H1 (cell line): ENCODE results near the gene ULK1. TPM values are rescaled to one million over a fixed set of nuclear protein-coding genes. Genes with fewer than 3 reads are reported as not detected.

ENCODE experiments used
- CTCF ChIA-PET: fragments of 300-600 bp; sonication (Branson Sonifier 250); formaldehyde crosslinking; loops from one replicate; lab custom pipeline; 2021; ENCODE audit not compliant: partially characterized antibody; lab: Charles Lee
- POLR2A ChIA-PET: fragments of 300-600 bp; sonication (Branson Sonifier 250); formaldehyde crosslinking; loops from one replicate; lab custom pipeline; 2021; ENCODE audit warnings: inconsistent platforms; ENCODE audit not compliant: partially characterized antibody; lab: Charles Lee
- DNase-seq, 2 experiments: peaks; one replicate each; pipeline versions ENCODE4 v3.0.0 to v3.0.0-alpha.2; 2010 to 2022; ENCODE audit warnings: low spot score in 2 of 2, low read depth in 1 of 2, mixed read lengths in 1 of 2
- FAIRE-seq: peaks from 2 replicates; lab custom pipeline; 2011; peaks lifted over from hg19 to GRCh38; lab: Jason Lieb, UNC
- H2AFZ ChIP-seq: 2 replicates; pipeline ENCODE4 v1.8.1; 2012; ENCODE audit warnings: low read length, inconsistent platforms
- H2AK5ac ChIP-seq: 2 replicates; pipeline ENCODE4 v1.6.1; 2013; ENCODE audit warnings: low read depth, low read length
- H2BK120ac ChIP-seq: replicated peaks from 2 replicates; pipeline ENCODE3; 2013; ENCODE audit warnings: low read depth, low read length, inconsistent platforms
- H2BK12ac ChIP-seq: 2 replicates; pipeline ENCODE4 v1.6.1; 2013; ENCODE audit warnings: low read depth, low read length
- H2BK15ac ChIP-seq: 2 replicates; pipeline ENCODE4 v1.6.1; 2013; ENCODE audit warnings: low read length
- H2BK20ac ChIP-seq: 2 replicates; pipeline ENCODE4 v1.6.1; 2013; ENCODE audit warnings: low read length
- H2BK5ac ChIP-seq: 2 replicates; pipeline ENCODE4 v1.6.1; 2013; ENCODE audit warnings: low read depth, low read length
- H3K14ac ChIP-seq: 2 replicates; pipeline ENCODE4 v1.6.1; 2013; ENCODE audit warnings: inconsistent platforms; ENCODE audit not compliant: insufficient read length
- H3K18ac ChIP-seq: 2 replicates; pipeline ENCODE4 v1.6.1; 2013; ENCODE audit warnings: low read length; ENCODE audit errors: extremely low read depth
- H3K23ac ChIP-seq: 2 replicates; pipeline ENCODE4 v1.6.1; 2013; ENCODE audit warnings: inconsistent platforms; ENCODE audit not compliant: insufficient read length
- H3K23me2 ChIP-seq: 2 replicates; pipeline ENCODE4 v1.6.1; 2013; ENCODE audit warnings: low read depth, low read length
- H3K27ac ChIP-seq: 2 replicates; pipeline ENCODE4 v1.6.1; 2011; ENCODE audit warnings: low read depth, low read length, inconsistent platforms
- H3K27me3 ChIP-seq, 4 experiments: replicated peaks in 1 of 4; 1 replicate in 1 of 4; 2 replicates in 3 of 4; pipeline versions ENCODE4 v1.6.1 to v1.8.1; 2011 to 2013; ENCODE audit warnings: low read length in 3 of 4, mild to moderate bottlenecking in 3 of 4, inconsistent platforms in 2 of 4, mixed read lengths in 2 of 4, moderate library complexity in 1 of 4; ENCODE audit not compliant: control insufficient read depth in 3 of 4, insufficient read depth in 3 of 4; ENCODE audit errors: extremely low read depth in 1 of 4
- H3K36me3 ChIP-seq, 4 experiments: 2 replicates each; pipeline versions ENCODE4 v1.6.1 to v1.8.1; 2011 to 2013; ENCODE audit warnings: mild to moderate bottlenecking in 4 of 4, low read length in 3 of 4, moderate library complexity in 2 of 4, control low read depth in 1 of 4, inconsistent platforms in 1 of 4; ENCODE audit not compliant: insufficient read depth in 4 of 4, control insufficient read depth in 2 of 4
- H3K4ac ChIP-seq: replicated peaks from 2 replicates; pipeline ENCODE3; 2013; ENCODE audit warnings: low read length, low read depth, mixed read lengths, inconsistent platforms; ENCODE audit not compliant: insufficient read length
- H3K4me1 ChIP-seq, 4 experiments: replicated peaks in 1 of 4; 1 replicate in 1 of 4; 2 replicates in 3 of 4; pipeline versions ENCODE4 v1.6.1 to v1.8.1; 2011 to 2013; ENCODE audit warnings: low read length in 3 of 4, inconsistent platforms in 2 of 4, mixed read lengths in 1 of 4; ENCODE audit not compliant: insufficient read depth in 4 of 4, control insufficient read depth in 3 of 4
- H3K4me2 ChIP-seq, 2 experiments: 2 replicates each; pipeline versions ENCODE4 v1.6.1 to v1.8.1; 2011 to 2013; ENCODE audit warnings: low read depth in 2 of 2, low read length in 2 of 2, control low read depth in 1 of 2, inconsistent platforms in 1 of 2, mild to moderate bottlenecking in 1 of 2; ENCODE audit not compliant: insufficient read depth in 1 of 2
- H3K4me3 ChIP-seq, 4 experiments: fragments of 200-600, 300-600 bp in 1 of 4; sonication (generic), shearing (Covaris generic), sonication (Bioruptor Twin) in 1 of 4; 2 replicates each; pipeline versions ENCODE4 v1.5.1 to v1.8.1; 2011 to 2016; ENCODE audit warnings: low read length in 4 of 4, low read depth in 3 of 4, control low read depth in 2 of 4, inconsistent platforms in 2 of 4, mild to moderate bottlenecking in 2 of 4, mixed read lengths in 1 of 4, moderate library complexity in 1 of 4; ENCODE audit not compliant: insufficient read depth in 2 of 4; ENCODE audit errors: extremely low read depth in 1 of 4
- H3K56ac ChIP-seq: replicated peaks from 2 replicates; pipeline ENCODE3; 2013; ENCODE audit warnings: low read depth, mild to moderate bottlenecking, mixed read lengths, low read length, inconsistent platforms; ENCODE audit not compliant: insufficient read length
- H3K79me1 ChIP-seq: 2 replicates; pipeline ENCODE4 v1.6.1; 2013; ENCODE audit warnings: low read depth, low read length, control low read depth
- H3K79me2 ChIP-seq, 2 experiments: 2 replicates each; pipeline versions ENCODE4 v1.6.1 to v1.8.1; 2012 to 2013; ENCODE audit warnings: low read length in 2 of 2, mild to moderate bottlenecking in 2 of 2, inconsistent platforms in 1 of 2; ENCODE audit not compliant: insufficient read depth in 2 of 2, control insufficient read depth in 1 of 2
- H3K9ac ChIP-seq, 4 experiments: replicated peaks in 1 of 4; 1 replicate in 1 of 4; 2 replicates in 3 of 4; pipeline versions ENCODE4 v1.6.1 to v1.8.1; 2011 to 2013; ENCODE audit warnings: low read depth in 3 of 4, low read length in 3 of 4, control low read depth in 2 of 4, mild to moderate bottlenecking in 2 of 4, moderate library complexity in 2 of 4, inconsistent platforms in 1 of 4; ENCODE audit errors: extremely low read depth in 1 of 4
- H3K9me3 ChIP-seq, 2 experiments: 2 replicates each; pipeline versions ENCODE4 v1.6.1 to v1.8.1; 2012 to 2013; ENCODE audit warnings: mild to moderate bottlenecking in 2 of 2, moderate library complexity in 2 of 2, control low read depth in 1 of 2, inconsistent platforms in 1 of 2, low read depth in 1 of 2, low read length in 1 of 2, mixed read lengths in 1 of 2; ENCODE audit not compliant: insufficient read depth in 2 of 2
- H4K20me1 ChIP-seq, 2 experiments: replicated peaks in 1 of 2; 2 replicates each; pipeline versions ENCODE3 to v1.8.1; 2011 to 2013; ENCODE audit warnings: inconsistent platforms in 2 of 2, low read length in 2 of 2, mild to moderate bottlenecking in 1 of 2; ENCODE audit not compliant: insufficient read depth in 2 of 2, control insufficient read depth in 1 of 2
- H4K5ac ChIP-seq: 2 replicates; pipeline ENCODE4 v1.6.1; 2013; ENCODE audit warnings: low read length, low read depth, mixed read lengths, inconsistent platforms; ENCODE audit not compliant: insufficient read length
- H4K8ac ChIP-seq: 2 replicates; pipeline ENCODE4 v1.8.0; 2013; ENCODE audit warnings: mild to moderate bottlenecking, moderate library complexity, low read length, inconsistent platforms; ENCODE audit not compliant: insufficient read depth; ENCODE audit errors: extremely low read depth
- H4K91ac ChIP-seq: replicated peaks from 2 replicates; pipeline ENCODE3; 2013; ENCODE audit warnings: low read length, mixed read lengths, inconsistent platforms; ENCODE audit not compliant: insufficient read length
- BCL11A ChIP-seq, 2 experiments: IDR thresholded peaks; one replicate each; pipeline ENCODE4 v1.6.1; 2011; ENCODE audit warnings: low read depth in 2 of 2, low read length in 2 of 2, mild to moderate bottlenecking in 2 of 2
- BRCA1 ChIP-seq: IDR thresholded peaks from 2 replicates; pipeline ENCODE4 v1.6.1; 2012; ENCODE audit warnings: low read depth, low read length, improper control_type of control experiment
- CEBPB ChIP-seq: IDR thresholded peaks from 2 replicates; pipeline ENCODE4 v1.6.1; 2012; ENCODE audit warnings: low read depth, low read length
- CTBP2 ChIP-seq: IDR thresholded peaks from 2 replicates; pipeline ENCODE4 v1.7.0; 2011; ENCODE audit warnings: borderline replicate concordance, mild to moderate bottlenecking, moderate library complexity, mixed read lengths, low read length; ENCODE audit not compliant: insufficient read depth, insufficient read length
- GTF2F1 ChIP-seq: IDR thresholded peaks from 2 replicates; pipeline ENCODE4 v1.6.1; 2012; ENCODE audit warnings: low read depth, low read length, improper control_type of control experiment, borderline replicate concordance
- HDAC2 ChIP-seq, 2 experiments: fragments of 300-600 bp in 1 of 2; sonication (generic) in 1 of 2; IDR thresholded peaks; 2 replicates each; pipeline ENCODE4 v1.6.1; 2011 to 2012; ENCODE audit warnings: low read depth in 2 of 2, low read length in 2 of 2, mild to moderate bottlenecking in 2 of 2, moderate library complexity in 2 of 2, borderline replicate concordance in 1 of 2, inconsistent platforms in 1 of 2
- KDM1A ChIP-seq: fragments of 200-600, 300-600 bp; sonication (generic); IDR thresholded peaks from 2 replicates; pipeline ENCODE4 v1.7.1; 2016; ENCODE audit warnings: mild to moderate bottlenecking, low read length, borderline replicate concordance
- KDM4A ChIP-seq: IDR thresholded peaks from one replicate; pipeline ENCODE4 v1.7.1; 2012; ENCODE audit warnings: low read depth, mild to moderate bottlenecking, moderate library complexity, low read length, inconsistent platforms; ENCODE audit not compliant: severe bottlenecking
- MAX ChIP-seq: IDR thresholded peaks from 2 replicates; pipeline ENCODE4 v1.6.1; 2012; ENCODE audit warnings: inconsistent platforms
- PHF8 ChIP-seq: fragments of 200-600 bp; sonication (generic); conservative IDR thresholded peaks from 2 replicates; pipeline ENCODE4 v1.7.1; 2012; ENCODE audit warnings: low read depth, mild to moderate bottlenecking, inconsistent platforms, low read length, moderate library complexity
- POLR2A ChIP-seq, 2 experiments: IDR thresholded peaks; 1 replicate in 1 of 2; 2 replicates in 1 of 2; pipeline ENCODE4 v1.6.1; 2011; ENCODE audit warnings: low read depth in 2 of 2, low read length in 2 of 2, mild to moderate bottlenecking in 2 of 2; ENCODE audit errors: control extremely low read depth in 1 of 2
- RBBP5 ChIP-seq: IDR thresholded peaks from 2 replicates; pipeline ENCODE4 v1.7.1; 2012; ENCODE audit warnings: low read depth, mild to moderate bottlenecking, inconsistent platforms, low read length, moderate library complexity, borderline replicate concordance
- SIRT6 ChIP-seq: IDR thresholded peaks from one replicate; pipeline ENCODE4 v1.7.1; 2012; ENCODE audit warnings: low read length, inconsistent platforms
- SRF ChIP-seq: IDR thresholded peaks from 2 replicates; pipeline ENCODE4 v1.6.1; 2011; ENCODE audit warnings: mild to moderate bottlenecking, low read depth, low read length, moderate library complexity
- TAF1 ChIP-seq: IDR thresholded peaks from 2 replicates; pipeline ENCODE4 v1.6.1; 2011; ENCODE audit warnings: mild to moderate bottlenecking, low read depth, low read length
- WGBS, 2 experiments: shearing (Covaris generic) in 1 of 2; methylation state at CpG; one replicate each; pipeline versions ENCODE4 v1.1.6 to v1.1.7; 2013 to 2015; ENCODE audit warnings: low lambda C conversion rate in 2 of 2, mixed read lengths in 2 of 2, inconsistent platforms in 1 of 2, low coverage in 1 of 2, missing lambda C conversion rate in 1 of 2; ENCODE audit not compliant: insufficient replicate concordance in 2 of 2, insufficient coverage in 1 of 2, insufficient read length in 1 of 2; ENCODE audit errors: extremely low coverage in 1 of 2, missing lambda C conversion rate in 1 of 2; 5-methylcytosine and 5-hydroxymethylcytosine counted together
- polyA plus RNA-seq, 7 experiments: library from polyadenylated mRNA; depleted of rRNA in 3 of 7; stranded (reverse) in 5 of 7; unstranded in 2 of 7; fragments of >200 nt in 5 of 7; fragments of 200-250 nt in 2 of 7; gene quantifications; 1 replicate in 5 of 7; 2 replicates in 1 of 7; 4 replicates in 1 of 7; pipeline versions ENCODE4 v1.2.1 to v1.2.3, GENCODE V29; 2011 to 2013; ENCODE audit warnings: missing spikeins in 2 of 7, mixed read lengths in 2 of 7
- total RNA-seq: library from RNA; stranded (reverse); fragmentation: NEBNext Ultra II Directional; extraction: Animal tissue kit (Norgen Biotek cat#: 25700); gene quantifications from 2 replicates; pipeline ENCODE4 v1.2.1, GENCODE V29; 2021

The ULK1 gene
- total and polyA plus RNA-seq, 2 of the 8 experiments (the other 6 are each of a cell fraction or from before 2014, with no cell fraction given): 13.0 to 44.1 TPM

GRCh38 chr12:131963381-131963780, 69.0 kb downstream of the ULK1 start:
- peaks cover 5 to 84% of the 10 kb centered on the region in 2 experiments for H3K79me2 ChIP-seq
- H4K8ac ChIP-seq: no peak overlapping the region
- no peak overlapping the region for H4K91ac ChIP-seq
- H3K9ac ChIP-seq: no peak overlapping the region
- H3K9me3 ChIP-seq: no peaks in the 10 kb centered on the region
- no peak overlapping the region for H2BK12ac ChIP-seq
- H3K23me2 ChIP-seq: no peaks in the 10 kb centered on the region
- H3K27ac ChIP-seq: no peak overlapping the region
- H3K14ac ChIP-seq: no peak overlapping the region
- H4K20me1 ChIP-seq: peaks cover 9 to 20% of the 10 kb centered on the region in 2 experiments
- no peak overlapping the region for H3K56ac ChIP-seq
- H2AFZ ChIP-seq: no peak overlapping the region
- no peak overlapping the region for H2BK5ac ChIP-seq
- 88% methylated on average over 4 of the region's 4 CpGs; no CpG with 5 or more reads in 1 of the 2 experiments for WGBS, 2 experiments
- no peak overlapping the region for H3K4ac ChIP-seq
- no peak overlapping the region for H3K18ac ChIP-seq
- DNase-seq (no peak), FAIRE-seq (no peak)
- H2AK5ac ChIP-seq: no peak overlapping the region
- H3K36me3 ChIP-seq: peaks cover 2 to 11% (median 6%) of the 10 kb centered on the region in 4 experiments; a peak in 4 of 8 replicates
- no peaks in the 10 kb centered on the region for H3K4me1 ChIP-seq
- no peak overlapping the region for H2BK15ac ChIP-seq
- no peak overlapping the region for H3K23ac ChIP-seq
- no peak overlapping the region for H2BK120ac ChIP-seq
- no peak overlapping the region for H3K4me2 ChIP-seq
- no peak overlapping the region for H4K5ac ChIP-seq
- no peak overlapping the region for H3K4me3 ChIP-seq
- no peak overlapping the region for H2BK20ac ChIP-seq
- ChIA-PET CTCF (interaction anchor here (1.0 to 2.1 kb wide), 4 partner anchors 14 to 36 kb away, joined by 3 to 6 read pairs (median 5); partner anchors contain the start of gene EP400), POLR2A (no interaction called here)
- H3K27me3 ChIP-seq: no peaks in the 10 kb centered on the region
- peaks cover 21% of the 10 kb centered on the region for H3K79me1 ChIP-seq
- TF ChIP-seq KDM4A (no peak), SIRT6 (no peak), BRCA1 (no peak), TAF1 (no peak), CTBP2 (no peak), SRF (no peak), KDM1A (no peak), BCL11A (IDR thresholded peaks at IDR 0.05; ENCODE audit: low read depth in 2 of 2, low read length in 2 of 2) (no peak), POLR2A (IDR thresholded peaks at IDR 0.05; ENCODE audit: control extremely low read depth in 1 of 2, low read depth in 2 of 2, low read length in 2 of 2) (no peak), GTF2F1 (no peak), CEBPB (no peak), HDAC2 (IDR thresholded peaks at IDR 0.05; ENCODE audit: borderline replicate concordance in 1 of 2, low read depth in 2 of 2, low read length in 2 of 2) (no peak), MAX (no peak), RBBP5 (no peak), PHF8 (no peak)
